ENCODE measurements around the gene GLT1D1.

Gene GLT1D1

GRCh38 chr12:128933926-128934325 is 80.6 kb downstream of the GLT1D1 start:
- H2AFZ ChIP-seq (ENCODE audit: low read length): no peak overlapping the region
- H3K79me2 ChIP-seq (ENCODE audit: low read length): no peaks in the 10 kb centered on the region
- H3F3A ChIP-seq (ENCODE audit: insufficient read depth, low read length): no peaks in the 10 kb centered on the region
- DNase-seq: no peak
- H3K9me3 ChIP-seq (replicated peaks; ENCODE audit: insufficient read depth, low read length): no peaks in the 10 kb centered on the region
- H3K4me2 ChIP-seq (ENCODE audit: low read depth, low read length): no peak overlapping the region
- H3K4me1 ChIP-seq (ENCODE audit: low read length): no peaks in the 10 kb centered on the region
- TF ChIP-seq EZH2phosphoT487 (IDR thresholded peaks at IDR 0.05; ENCODE audit: low read length) (no peak), EZH2 (optimal IDR thresholded peaks at IDR 0.05; ENCODE audit: low read depth, low read length) (no peak), CTCF (IDR thresholded peaks at IDR 0.05; ENCODE audit: low read length) (no peak)
- no peaks in the 10 kb centered on the region for H3K36me3 ChIP-seq (replicated peaks; ENCODE audit: insufficient read depth, low read length)
- no peak overlapping the region for H3K4me3 ChIP-seq (ENCODE audit: low read length)
- H3K9ac ChIP-seq (ENCODE audit: low read length): no peak overlapping the region
- no peaks in the 10 kb centered on the region for H4K20me1 ChIP-seq (ENCODE audit: insufficient read depth, low read length)
- no peak overlapping the region for H3K27ac ChIP-seq (ENCODE audit: low read length)
- H3K27me3 ChIP-seq (replicated peaks; ENCODE audit: insufficient read depth, low read length): no peaks in the 10 kb centered on the region
- H3K9me2 ChIP-seq (replicated peaks; ENCODE audit: insufficient read depth, low read length): no peaks in the 10 kb centered on the region

GRCh38 chr12:128938886-128939285 is 85.6 kb downstream of the GLT1D1 start:
- no peaks in the 10 kb centered on the region for H3K36me3 ChIP-seq (replicated peaks; ENCODE audit: insufficient read depth, low read length)
- no peak overlapping the region for H3K4me3 ChIP-seq (ENCODE audit: low read length)
- H3K4me1 ChIP-seq (ENCODE audit: low read length): no peaks in the 10 kb centered on the region
- no peak overlapping the region for H3K27ac ChIP-seq (ENCODE audit: low read length)
- H3K9me2 ChIP-seq (replicated peaks; ENCODE audit: insufficient read depth, low read length): no peaks in the 10 kb centered on the region
- no peaks in the 10 kb centered on the region for H3K27me3 ChIP-seq (replicated peaks; ENCODE audit: insufficient read depth, low read length)
- no peaks in the 10 kb centered on the region for H3F3A ChIP-seq (ENCODE audit: insufficient read depth, low read length)
- DNase-seq: no peak
- TF ChIP-seq CTCF (IDR thresholded peaks at IDR 0.05; ENCODE audit: low read length) (no peak), EZH2phosphoT487 (IDR thresholded peaks at IDR 0.05; ENCODE audit: low read length) (no peak), EZH2 (optimal IDR thresholded peaks at IDR 0.05; ENCODE audit: low read depth, low read length) (no peak)
- H3K4me2 ChIP-seq (ENCODE audit: low read depth, low read length): no peak overlapping the region
- H4K20me1 ChIP-seq (ENCODE audit: insufficient read depth, low read length): no peaks in the 10 kb centered on the region
- H3K9ac ChIP-seq (ENCODE audit: low read length): no peak overlapping the region
- H3K79me2 ChIP-seq (ENCODE audit: low read length): no peaks in the 10 kb centered on the region
- no peak overlapping the region for H2AFZ ChIP-seq (ENCODE audit: low read length)
- no peaks in the 10 kb centered on the region for H3K9me3 ChIP-seq (replicated peaks; ENCODE audit: insufficient read depth, low read length)

GRCh38 chr12:128940090-128940888 is 87.0 kb downstream of the GLT1D1 start:
- H3K36me3 ChIP-seq (replicated peaks; ENCODE audit: insufficient read depth, low read length): no peaks in the 10 kb centered on the region
- no peaks in the 10 kb centered on the region for H3K9me3 ChIP-seq (replicated peaks; ENCODE audit: insufficient read depth, low read length)
- no peak overlapping the region for H3K27ac ChIP-seq (ENCODE audit: low read length)
- H3F3A ChIP-seq (ENCODE audit: insufficient read depth, low read length): no peaks in the 10 kb centered on the region
- H3K9ac ChIP-seq (ENCODE audit: low read length): no peak overlapping the region
- H2AFZ ChIP-seq (ENCODE audit: low read length): no peak overlapping the region
- no peaks in the 10 kb centered on the region for H3K27me3 ChIP-seq (replicated peaks; ENCODE audit: insufficient read depth, low read length)
- no peak for TF ChIP-seq CTCF (IDR thresholded peaks at IDR 0.05; ENCODE audit: low read length)
- TF ChIP-seq EZH2 (optimal IDR thresholded peaks at IDR 0.05; ENCODE audit: low read depth, low read length): no peak
- TF ChIP-seq EZH2phosphoT487 (IDR thresholded peaks at IDR 0.05; ENCODE audit: low read length): no peak
- H4K20me1 ChIP-seq (ENCODE audit: insufficient read depth, low read length): no peaks in the 10 kb centered on the region
- H3K4me1 ChIP-seq (ENCODE audit: low read length): no peaks in the 10 kb centered on the region
- no peak for DNase-seq
- no peaks in the 10 kb centered on the region for H3K9me2 ChIP-seq (replicated peaks; ENCODE audit: insufficient read depth, low read length)
- H3K4me2 ChIP-seq (ENCODE audit: low read depth, low read length): no peak overlapping the region
- H3K4me3 ChIP-seq (ENCODE audit: low read length): no peak overlapping the region
- no peaks in the 10 kb centered on the region for H3K79me2 ChIP-seq (ENCODE audit: low read length)

Data from MM.1S (cell line).